Measurements from ENCODE around the gene TARM1. TPM values are rescaled to one million over a fixed set of nuclear protein-coding genes. Genes with fewer than 3 reads are reported as not detected.
"Not testable (repeated sequence)": the region's sequence is repeated elsewhere in the genome, so short reads cannot be mapped to it uniquely, and the experiment has no call there.

TARM1 gene
- total RNA-seq, 1 donor from 2014 or later = not detected

GRCh38 chr19:54105796-54106195, 24.6 kb upstream of the TARM1 start:
- Mint-ChIP-seq H3K9me3 (ENCODE audit: low read depth) (no peaks in the 10 kb centered on the region), H3K4me1 (ENCODE audit: low read depth) (peaks cover 11% of the 10 kb centered on the region), H3K4me3 (ENCODE audit: unreplicated experiment) (no peak overlapping the region), H3K36me3 (ENCODE audit: low read depth) (peaks cover 17% of the 10 kb centered on the region), H3K27ac (ENCODE audit: unreplicated experiment) (no peak overlapping the region), H3K27me3 (ENCODE audit: low read depth) (no peaks in the 10 kb centered on the region)
- DNase-seq (ENCODE audit: low spot score) = peak; percentile 59
- no peak for TF ChIP-seq CTCF (IDR thresholded peaks at IDR 0.05)

GRCh38 chr19:54104998-54105715, 24.0 kb upstream of the TARM1 start:
- Mint-ChIP-seq H3K27ac (ENCODE audit: unreplicated experiment) (no peak overlapping the region), H3K36me3 (ENCODE audit: low read depth) (peaks cover 13% of the 10 kb centered on the region), H3K9me3 (ENCODE audit: low read depth) (no peaks in the 10 kb centered on the region), H3K4me3 (ENCODE audit: unreplicated experiment) (no peak overlapping the region), H3K4me1 (ENCODE audit: low read depth) (peaks cover 11% of the 10 kb centered on the region), H3K27me3 (ENCODE audit: low read depth) (no peaks in the 10 kb centered on the region)
- no peak for TF ChIP-seq CTCF (IDR thresholded peaks at IDR 0.05)
- peak; percentile 47 for DNase-seq (ENCODE audit: low spot score)

- TF ChIP-seq CTCF (IDR thresholded peaks at IDR 0.05) = no peak
- no peaks in the 10 kb centered on the region for H3K9me3 Mint-ChIP-seq (ENCODE audit: low read depth)
- H3K4me1 Mint-ChIP-seq (ENCODE audit: low read depth) = peaks cover 11% of the 10 kb centered on the region
- peak within 1 kb of the TSS; percentile 97 for H3K4me3 Mint-ChIP-seq (ENCODE audit: unreplicated experiment)
- H3K27ac Mint-ChIP-seq (ENCODE audit: unreplicated experiment) = peak within 1 kb of the TSS; percentile 89
- peaks cover 9% of the 10 kb centered on the region for H3K36me3 Mint-ChIP-seq (ENCODE audit: low read depth)
- DNase-seq (ENCODE audit: low spot score) = peak; percentile 99
- H3K27me3 Mint-ChIP-seq (ENCODE audit: low read depth) = no peaks in the 10 kb centered on the region
Measured at GRCh38 chr19:54102421-54103169, 21.4 kb upstream of the TARM1 start, which contains the start of gene NDUFA3. Gene NDUFA3 (plus strand): TSS chr19:54102855. CDS start chr19:54102879, 24 bp downstream.

GRCh38 chr19:54100561-54100960, 19.4 kb upstream of the TARM1 start, which contains the start of gene OSCAR:
Gene OSCAR (minus strand): TSS chr19:54100803. CDS start chr19:54100792, 11 bp downstream.
- Mint-ChIP-seq H3K4me3 (ENCODE audit: unreplicated experiment) (peak within 1 kb of the TSS; percentile 9), H3K36me3 (ENCODE audit: low read depth) (no peaks in the 10 kb centered on the region), H3K9me3 (ENCODE audit: low read depth) (no peaks in the 10 kb centered on the region), H3K4me1 (ENCODE audit: low read depth) (peaks cover 20% of the 10 kb centered on the region), H3K27ac (ENCODE audit: unreplicated experiment) (no peak within 1 kb of the TSS), H3K27me3 (ENCODE audit: low read depth) (peaks cover 2% of the 10 kb centered on the region)
- no peak for TF ChIP-seq CTCF (IDR thresholded peaks at IDR 0.05)
- DNase-seq (ENCODE audit: low spot score) = peak; percentile 37

- not testable (repeated sequence) for H3K4me3 Mint-ChIP-seq (ENCODE audit: unreplicated experiment); H3K27me3 Mint-ChIP-seq (ENCODE audit: low read depth); H3K36me3 Mint-ChIP-seq (ENCODE audit: low read depth); H3K27ac Mint-ChIP-seq (ENCODE audit: unreplicated experiment); H3K9me3 Mint-ChIP-seq (ENCODE audit: low read depth)
- peaks cover 20% of the 10 kb centered on the region for H3K4me1 Mint-ChIP-seq (ENCODE audit: low read depth)
- DNase-seq (ENCODE audit: low spot score) = peak; percentile 2
Measured at GRCh38 chr19:54099903-54100255, 18.7 kb upstream of the TARM1 start.
